K562 (cell line): ENCODE data around the gene RMC1. TPM values are rescaled to one million over a fixed set of nuclear protein-coding genes. Genes with fewer than 3 reads are reported as not detected.

Experiments
- CAMTA2 ChIP-seq: fragments of 250-450 bp; sonication (Bioruptor Pico); conservative IDR thresholded peaks from 2 replicates; pipeline ENCODE4 v1.5.1; 2022
- TAL1 ChIP-seq: fragments of 450-650 bp; IDR thresholded peaks from 2 replicates; pipeline ENCODE4 v1.6.1; 2016; ENCODE audit warnings: mild to moderate bottlenecking
- ZBTB11 ChIP-seq, 3 experiments: fragments of 200-800 bp in 1 of 3; fragments of 250-450 bp in 1 of 3; fragments of 450-650 bp in 1 of 3; sonication (Bioruptor Pico) in 1 of 3; sonication (Bioruptor generic) in 1 of 3; formaldehyde crosslinking in 1 of 3; IDR thresholded peaks; 2 replicates each; pipeline versions ENCODE4 v1.6.1 to v1.8.0; 2016 to 2022; ENCODE audit warnings: mild to moderate bottlenecking in 2 of 3, missing genetic modification characterization in 2 of 3, missing compliant biosample characterization in 1 of 3, moderate library complexity in 1 of 3
- ZNF384 ChIP-seq: IDR thresholded peaks from 2 replicates; pipeline ENCODE4 v1.6.1; 2012; ENCODE audit warnings: low read depth, low read length, improper control_type of control experiment
- ZNF445 ChIP-seq: fragments of 250-450 bp; sonication (Bioruptor Pico); IDR thresholded peaks from 2 replicates; pipeline ENCODE4 v1.4.0; 2020; ENCODE audit warnings: low read depth, mild to moderate bottlenecking, moderate library complexity
- ZNF79 ChIP-seq: fragments of 250-450 bp; sonication (Bioruptor Pico); IDR thresholded peaks from 2 replicates; pipeline ENCODE4 v1.4.0; 2020; ENCODE audit warnings: low read depth, mild to moderate bottlenecking, moderate library complexity
- polyA plus RNA-seq, 8 experiments: library from polyadenylated mRNA; depleted of rRNA in 4 of 8; stranded (reverse) in 5 of 8; unstranded in 3 of 8; fragments of >200 nt; fragmentation: Nextera tagmentation in 2 of 8; fragmentation: Illumina TruSeq in 1 of 8; extraction: Ambion mirVana in 2 of 8; extraction: Trizol in 1 of 8; gene quantifications; 2 replicates each; pipeline versions ENCODE4 v1.2.1 to v1.2.3, GENCODE V29; 2011 to 2014; ENCODE audit warnings: inconsistent platforms in 1 of 8, missing spikeins in 1 of 8
- total RNA-seq, 7 experiments: library from RNA; depleted of rRNA in 6 of 7; stranded (reverse); fragments of >200 nt in 6 of 7; fragmentation: Illumina TruSeq in 2 of 7; extraction: Trizol in 2 of 7; gene quantifications; 2 replicates each; pipeline versions ENCODE4 v1.2.1 to v1.2.3, GENCODE V29; 2011 to 2021; ENCODE audit warnings: low replicate concordance in 1 of 7
- TF ChIP-seq, protein P1 (sequence below): fragments of 200-600 bp; sonication (generic); IDR thresholded peaks from one replicate; pipeline ENCODE4 v1.6.1; 2012; ENCODE audit warnings: mild to moderate bottlenecking, low read depth, low read length, inconsistent platforms
- TF ChIP-seq, protein P2 (sequence below), 2 experiments: fragments of 200-800 bp in 1 of 2; sonication (Bioruptor generic) in 1 of 2; sonication (generic) in 1 of 2; formaldehyde crosslinking in 1 of 2; IDR thresholded peaks in 1 of 2; conservative IDR thresholded peaks in 1 of 2; 2 replicates each; pipeline versions ENCODE4 v1.5.0 to v1.6.1; 2016 to 2020; ENCODE audit warnings: missing compliant biosample characterization in 1 of 2, missing genetic modification characterization in 1 of 2, missing genetic modification reagents in 1 of 2

The RMC1 gene
- total and polyA plus RNA-seq, 9 of the 15 experiments (the other 6 are each of a cell fraction or from before 2014, with no cell fraction given), result 7.5 to 42.4 (median 35.5) TPM

DNA sequence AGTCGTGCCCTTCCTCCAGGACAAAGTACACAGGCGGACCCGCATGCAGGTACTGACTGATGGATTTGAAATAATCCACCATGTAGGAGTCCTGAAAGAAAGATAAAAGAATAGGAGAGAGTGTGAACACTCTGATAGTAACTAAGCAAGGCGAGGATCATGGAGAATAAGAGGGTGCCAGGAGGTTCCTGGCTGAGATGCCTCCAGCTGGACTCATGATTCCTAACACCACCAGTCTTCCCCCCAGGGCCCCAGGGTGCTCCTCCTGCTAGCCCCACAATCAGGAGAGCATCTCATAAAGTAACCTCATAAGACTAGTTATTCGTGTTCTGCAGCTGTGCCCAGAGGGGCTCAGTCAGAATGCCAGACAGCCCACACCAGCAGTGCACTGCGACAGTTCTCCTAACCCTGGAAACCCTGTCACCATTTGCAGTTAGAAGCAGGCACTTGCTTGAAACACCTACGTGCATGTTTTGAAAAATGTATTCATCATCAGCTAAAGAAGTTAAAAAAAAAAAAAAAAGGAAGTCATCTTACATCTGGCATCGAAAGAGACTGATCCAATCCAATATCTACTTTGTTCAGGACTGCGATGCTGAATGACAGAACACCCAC is 36.7 kb downstream of the RMC1 start (continued):
- TF ChIP-seq, protein P1, sequence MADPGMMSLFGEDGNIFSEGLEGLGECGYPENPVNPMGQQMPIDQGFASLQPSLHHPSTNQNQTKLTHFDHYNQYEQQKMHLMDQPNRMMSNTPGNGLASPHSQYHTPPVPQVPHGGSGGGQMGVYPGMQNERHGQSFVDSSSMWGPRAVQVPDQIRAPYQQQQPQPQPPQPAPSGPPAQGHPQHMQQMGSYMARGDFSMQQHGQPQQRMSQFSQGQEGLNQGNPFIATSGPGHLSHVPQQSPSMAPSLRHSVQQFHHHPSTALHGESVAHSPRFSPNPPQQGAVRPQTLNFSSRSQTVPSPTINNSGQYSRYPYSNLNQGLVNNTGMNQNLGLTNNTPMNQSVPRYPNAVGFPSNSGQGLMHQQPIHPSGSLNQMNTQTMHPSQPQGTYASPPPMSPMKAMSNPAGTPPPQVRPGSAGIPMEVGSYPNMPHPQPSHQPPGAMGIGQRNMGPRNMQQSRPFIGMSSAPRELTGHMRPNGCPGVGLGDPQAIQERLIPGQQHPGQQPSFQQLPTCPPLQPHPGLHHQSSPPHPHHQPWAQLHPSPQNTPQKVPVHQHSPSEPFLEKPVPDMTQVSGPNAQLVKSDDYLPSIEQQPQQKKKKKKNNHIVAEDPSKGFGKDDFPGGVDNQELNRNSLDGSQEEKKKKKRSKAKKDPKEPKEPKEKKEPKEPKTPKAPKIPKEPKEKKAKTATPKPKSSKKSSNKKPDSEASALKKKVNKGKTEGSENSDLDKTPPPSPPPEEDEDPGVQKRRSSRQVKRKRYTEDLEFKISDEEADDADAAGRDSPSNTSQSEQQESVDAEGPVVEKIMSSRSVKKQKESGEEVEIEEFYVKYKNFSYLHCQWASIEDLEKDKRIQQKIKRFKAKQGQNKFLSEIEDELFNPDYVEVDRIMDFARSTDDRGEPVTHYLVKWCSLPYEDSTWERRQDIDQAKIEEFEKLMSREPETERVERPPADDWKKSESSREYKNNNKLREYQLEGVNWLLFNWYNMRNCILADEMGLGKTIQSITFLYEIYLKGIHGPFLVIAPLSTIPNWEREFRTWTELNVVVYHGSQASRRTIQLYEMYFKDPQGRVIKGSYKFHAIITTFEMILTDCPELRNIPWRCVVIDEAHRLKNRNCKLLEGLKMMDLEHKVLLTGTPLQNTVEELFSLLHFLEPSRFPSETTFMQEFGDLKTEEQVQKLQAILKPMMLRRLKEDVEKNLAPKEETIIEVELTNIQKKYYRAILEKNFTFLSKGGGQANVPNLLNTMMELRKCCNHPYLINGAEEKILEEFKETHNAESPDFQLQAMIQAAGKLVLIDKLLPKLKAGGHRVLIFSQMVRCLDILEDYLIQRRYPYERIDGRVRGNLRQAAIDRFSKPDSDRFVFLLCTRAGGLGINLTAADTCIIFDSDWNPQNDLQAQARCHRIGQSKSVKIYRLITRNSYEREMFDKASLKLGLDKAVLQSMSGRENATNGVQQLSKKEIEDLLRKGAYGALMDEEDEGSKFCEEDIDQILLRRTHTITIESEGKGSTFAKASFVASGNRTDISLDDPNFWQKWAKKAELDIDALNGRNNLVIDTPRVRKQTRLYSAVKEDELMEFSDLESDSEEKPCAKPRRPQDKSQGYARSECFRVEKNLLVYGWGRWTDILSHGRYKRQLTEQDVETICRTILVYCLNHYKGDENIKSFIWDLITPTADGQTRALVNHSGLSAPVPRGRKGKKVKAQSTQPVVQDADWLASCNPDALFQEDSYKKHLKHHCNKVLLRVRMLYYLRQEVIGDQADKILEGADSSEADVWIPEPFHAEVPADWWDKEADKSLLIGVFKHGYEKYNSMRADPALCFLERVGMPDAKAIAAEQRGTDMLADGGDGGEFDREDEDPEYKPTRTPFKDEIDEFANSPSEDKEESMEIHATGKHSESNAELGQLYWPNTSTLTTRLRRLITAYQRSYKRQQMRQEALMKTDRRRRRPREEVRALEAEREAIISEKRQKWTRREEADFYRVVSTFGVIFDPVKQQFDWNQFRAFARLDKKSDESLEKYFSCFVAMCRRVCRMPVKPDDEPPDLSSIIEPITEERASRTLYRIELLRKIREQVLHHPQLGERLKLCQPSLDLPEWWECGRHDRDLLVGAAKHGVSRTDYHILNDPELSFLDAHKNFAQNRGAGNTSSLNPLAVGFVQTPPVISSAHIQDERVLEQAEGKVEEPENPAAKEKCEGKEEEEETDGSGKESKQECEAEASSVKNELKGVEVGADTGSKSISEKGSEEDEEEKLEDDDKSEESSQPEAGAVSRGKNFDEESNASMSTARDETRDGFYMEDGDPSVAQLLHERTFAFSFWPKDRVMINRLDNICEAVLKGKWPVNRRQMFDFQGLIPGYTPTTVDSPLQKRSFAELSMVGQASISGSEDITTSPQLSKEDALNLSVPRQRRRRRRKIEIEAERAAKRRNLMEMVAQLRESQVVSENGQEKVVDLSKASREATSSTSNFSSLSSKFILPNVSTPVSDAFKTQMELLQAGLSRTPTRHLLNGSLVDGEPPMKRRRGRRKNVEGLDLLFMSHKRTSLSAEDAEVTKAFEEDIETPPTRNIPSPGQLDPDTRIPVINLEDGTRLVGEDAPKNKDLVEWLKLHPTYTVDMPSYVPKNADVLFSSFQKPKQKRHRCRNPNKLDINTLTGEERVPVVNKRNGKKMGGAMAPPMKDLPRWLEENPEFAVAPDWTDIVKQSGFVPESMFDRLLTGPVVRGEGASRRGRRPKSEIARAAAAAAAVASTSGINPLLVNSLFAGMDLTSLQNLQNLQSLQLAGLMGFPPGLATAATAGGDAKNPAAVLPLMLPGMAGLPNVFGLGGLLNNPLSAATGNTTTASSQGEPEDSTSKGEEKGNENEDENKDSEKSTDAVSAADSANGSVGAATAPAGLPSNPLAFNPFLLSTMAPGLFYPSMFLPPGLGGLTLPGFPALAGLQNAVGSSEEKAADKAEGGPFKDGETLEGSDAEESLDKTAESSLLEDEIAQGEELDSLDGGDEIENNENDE, result no peak
- no peak for TF ChIP-seq ZNF445 (CRISPR knock-in tag)
- 0 out of 2 replicates have a peak, but pooled peaks have one; percentile 14 for TF ChIP-seq ZNF384
- no peak for TF ChIP-seq CAMTA2 (CRISPR knock-in tag)
- TF ChIP-seq, protein P2, sequence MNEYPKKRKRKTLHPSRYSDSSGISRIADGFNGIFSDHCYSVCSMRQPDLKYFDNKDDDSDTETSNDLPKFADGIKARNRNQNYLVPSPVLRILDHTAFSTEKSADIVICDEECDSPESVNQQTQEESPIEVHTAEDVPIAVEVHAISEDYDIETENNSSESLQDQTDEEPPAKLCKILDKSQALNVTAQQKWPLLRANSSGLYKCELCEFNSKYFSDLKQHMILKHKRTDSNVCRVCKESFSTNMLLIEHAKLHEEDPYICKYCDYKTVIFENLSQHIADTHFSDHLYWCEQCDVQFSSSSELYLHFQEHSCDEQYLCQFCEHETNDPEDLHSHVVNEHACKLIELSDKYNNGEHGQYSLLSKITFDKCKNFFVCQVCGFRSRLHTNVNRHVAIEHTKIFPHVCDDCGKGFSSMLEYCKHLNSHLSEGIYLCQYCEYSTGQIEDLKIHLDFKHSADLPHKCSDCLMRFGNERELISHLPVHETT (CRISPR knock-in tag; conservative IDR thresholded peaks at IDR 0.05 in 1 of 2, IDR thresholded peaks at IDR 0.05 in 1 of 2), result no peak
- no peak for TF ChIP-seq ZBTB11 (CRISPR knock-in tag; IDR thresholded peaks at IDR 0.05)
- no peak for TF ChIP-seq ZNF79 (CRISPR knock-in tag)
- TF ChIP-seq TAL1, result peak; percentile 25; the same call in 1 of the 2 replicates
